CD4-positive, alpha-beta T cell treated with Interleukin-2 at 100 ng/mL for 4 hours (primary cell): Measurements from ENCODE around the gene DUSP12.
"Not testable (repeated sequence)": the region's sequence is repeated elsewhere in the genome, so short reads cannot be mapped to it uniquely, and the experiment has no call there.

Experiments used
- DNase-seq: peaks from one replicate; pipeline ENCODE4 v3.0.0-alpha.2; 2020; ENCODE audit warnings: low spot score

DUSP12 gene

DNA sequence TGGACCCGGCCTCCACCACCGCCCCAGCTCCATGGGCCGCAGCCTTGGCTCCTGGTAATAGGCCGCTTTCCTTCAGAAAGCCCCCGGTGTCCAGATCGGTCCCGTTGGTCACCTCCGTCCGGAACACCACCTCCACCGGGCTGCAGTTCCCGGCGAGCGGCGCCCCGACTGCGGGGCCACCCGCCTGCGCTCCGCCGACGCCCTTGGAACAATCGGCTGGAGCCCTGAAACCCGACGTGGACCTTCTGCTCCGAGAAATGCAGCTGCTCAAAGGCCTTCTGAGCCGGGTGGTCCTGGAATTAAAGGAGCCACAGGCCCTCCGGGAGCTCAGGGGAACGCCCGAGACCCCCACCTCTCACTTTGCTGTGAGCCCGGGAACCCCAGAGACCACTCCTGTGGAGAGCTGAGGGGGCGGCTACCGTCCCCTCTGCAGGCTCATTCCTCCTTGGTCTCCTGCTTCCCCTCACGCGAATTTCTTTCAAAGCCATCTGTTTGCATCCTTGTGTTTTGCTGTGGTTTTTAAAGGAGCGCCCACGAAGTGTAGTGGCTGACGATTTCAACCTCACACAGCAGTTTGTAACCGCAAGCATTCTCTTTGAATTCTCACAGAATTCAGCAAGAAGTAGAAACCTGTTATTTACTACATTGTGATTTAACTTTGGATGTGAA is 22.2 kb upstream of the DUSP12 start:
- peak; percentile 64 for DNase-seq

DNA sequence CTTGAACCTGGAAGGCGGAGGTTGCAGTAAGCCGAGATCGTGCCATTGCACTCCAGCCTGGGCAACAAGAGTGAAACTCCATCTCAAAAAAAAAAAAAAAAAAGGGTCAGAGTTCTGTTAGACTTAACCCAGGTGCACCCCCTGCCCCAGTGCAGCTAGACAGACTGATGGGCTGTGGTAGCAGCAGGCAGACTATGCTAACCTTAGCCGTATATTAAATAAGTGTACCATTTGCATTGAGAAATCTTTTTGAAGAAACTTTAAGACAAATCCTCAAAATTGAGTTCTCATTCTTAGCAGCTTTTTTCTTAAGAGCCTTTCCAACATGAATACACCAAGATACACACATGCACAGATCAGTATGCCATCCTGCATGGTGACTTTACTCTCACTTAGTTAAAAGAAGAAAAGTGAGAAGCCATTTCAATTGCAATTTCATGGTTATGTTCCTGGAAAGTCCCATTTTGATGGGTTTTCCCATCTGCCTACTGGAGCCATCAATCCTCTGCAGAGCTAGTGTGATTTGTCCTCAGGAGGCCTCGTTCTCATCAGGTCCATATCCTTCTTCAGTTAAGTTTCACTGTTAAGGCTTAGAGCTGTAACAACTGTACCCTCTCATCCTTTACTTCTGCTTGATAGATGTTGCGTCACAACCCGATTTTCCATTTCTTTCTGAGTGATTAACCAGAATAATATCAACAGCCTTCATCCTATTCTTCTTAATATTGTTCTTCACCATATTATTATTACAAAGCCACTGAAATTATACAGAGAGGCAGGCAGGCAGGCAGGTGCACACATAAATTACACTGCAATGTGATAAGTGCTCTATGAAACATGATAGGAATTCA is 21.0 kb upstream of the DUSP12 start:
- DNase-seq: no peak

DNA sequence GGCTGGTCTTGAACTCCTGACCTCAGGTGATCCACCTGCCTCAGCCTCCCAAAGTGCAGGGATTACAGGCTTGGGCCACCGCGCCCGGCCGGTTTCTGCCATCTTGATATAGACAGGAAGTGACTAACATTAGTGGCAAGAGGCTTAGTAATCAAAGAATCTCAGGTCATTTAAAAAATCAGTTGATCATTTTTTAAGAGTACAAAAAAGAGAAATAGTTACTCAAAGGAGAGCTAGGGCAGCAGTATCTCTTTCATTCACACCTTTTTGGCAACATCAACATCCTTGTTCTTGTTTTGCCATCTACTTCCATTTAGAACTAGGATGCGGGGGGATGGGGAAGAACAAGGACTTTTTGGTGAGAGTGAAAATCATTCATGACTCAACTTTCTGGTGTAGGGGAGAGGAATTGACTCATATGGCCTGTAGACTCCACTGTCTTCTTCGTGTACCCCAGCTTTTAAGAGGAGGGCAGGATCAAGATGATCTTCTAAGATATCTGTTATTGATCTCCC is 19.5 kb upstream of the DUSP12 start:
- peak; percentile 67 for DNase-seq

DNA sequence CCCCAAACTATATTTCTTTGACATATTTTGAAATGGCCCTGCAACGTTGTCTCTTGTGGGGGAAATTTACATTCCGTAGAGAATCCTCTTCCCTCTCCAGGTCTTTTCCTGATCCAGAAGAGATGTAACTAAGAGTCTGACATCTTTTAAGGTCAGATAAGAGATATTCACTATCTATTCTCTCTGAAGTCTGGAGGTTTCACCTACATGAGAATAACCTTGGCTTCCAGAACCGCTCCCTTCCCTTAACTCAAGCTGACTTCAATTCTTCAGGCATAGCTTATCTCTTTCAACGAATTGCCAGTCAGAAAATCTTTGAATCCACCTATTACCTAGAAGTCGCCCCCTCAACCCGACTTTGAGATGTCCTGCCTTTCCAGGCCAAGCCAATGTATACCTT is 18.3 kb upstream of the DUSP12 start:
- no peak for DNase-seq

DNA sequence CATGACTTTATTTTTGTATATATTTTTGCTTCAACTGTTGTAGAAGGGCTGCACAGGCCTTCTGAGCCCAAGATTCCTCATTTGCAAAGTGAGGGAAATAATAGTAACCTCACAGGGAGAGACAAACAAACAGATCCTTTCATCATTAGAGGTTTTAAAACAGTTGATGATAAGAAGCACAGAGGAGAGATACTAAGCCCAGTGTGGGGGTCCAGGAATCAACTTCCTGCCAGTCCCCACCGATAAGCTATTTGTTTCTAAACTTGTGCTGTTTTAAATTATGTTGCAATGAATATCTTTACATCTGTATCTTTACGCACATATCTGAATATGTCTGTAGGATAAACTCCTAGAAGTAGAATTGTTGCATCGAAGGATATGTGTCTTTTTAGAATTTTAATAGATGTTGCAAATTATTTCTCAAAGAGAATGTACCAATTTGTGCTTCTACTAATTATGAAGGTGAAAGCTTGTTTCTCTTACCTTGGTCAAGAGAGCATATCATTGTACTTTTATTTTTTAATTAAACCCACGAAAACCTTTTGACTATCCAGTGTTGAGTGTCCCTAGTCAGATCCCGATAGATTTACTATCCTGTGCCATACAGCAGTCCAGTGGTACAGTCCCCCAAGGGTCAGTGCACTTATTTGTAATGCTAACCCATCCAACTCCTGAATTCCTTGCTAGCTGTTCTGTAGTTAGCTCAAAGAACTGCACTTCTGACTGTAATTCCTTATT is 17.4 kb upstream of the DUSP12 start:
- DNase-seq: no peak

DNA sequence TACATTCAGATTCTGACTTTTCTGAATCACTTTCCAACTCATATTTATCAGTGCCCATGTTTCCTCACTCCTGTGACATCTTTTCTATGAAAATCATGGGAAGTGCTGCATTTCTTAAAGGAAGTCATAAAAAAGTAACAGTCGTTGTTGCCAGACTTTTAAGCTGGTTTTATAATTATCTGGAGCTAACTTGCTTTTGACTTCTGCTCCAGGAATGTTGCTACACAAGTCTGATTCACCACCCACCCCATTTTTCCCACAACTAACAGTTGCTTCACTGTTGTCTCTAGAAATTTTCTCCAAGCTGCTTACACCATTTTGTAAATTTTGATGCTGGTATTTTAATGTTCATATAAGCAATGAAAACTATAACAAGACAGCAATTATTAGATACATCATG is 16.1 kb upstream of the DUSP12 start:
- no peak for DNase-seq

DNA sequence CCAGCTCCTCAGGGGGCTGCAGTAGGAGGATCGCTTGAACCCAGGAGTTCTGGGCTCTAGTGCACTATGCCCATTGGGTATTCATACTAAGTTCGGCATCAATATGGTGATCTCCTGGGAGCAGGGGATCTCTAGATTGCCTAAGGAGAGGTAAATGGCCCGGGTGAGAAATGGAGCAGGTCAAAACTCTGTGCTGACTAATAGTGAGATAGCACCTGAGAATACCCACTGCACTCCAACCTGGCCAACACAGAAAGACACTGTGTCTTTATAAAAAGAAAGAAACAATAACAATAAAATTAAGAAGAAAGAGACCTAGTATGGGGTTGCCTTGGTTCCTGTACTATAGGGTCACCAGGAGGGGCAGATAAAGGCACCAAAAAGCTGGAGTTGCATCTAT is 13.7 kb upstream of the DUSP12 start:
- DNase-seq: no peak

DNA sequence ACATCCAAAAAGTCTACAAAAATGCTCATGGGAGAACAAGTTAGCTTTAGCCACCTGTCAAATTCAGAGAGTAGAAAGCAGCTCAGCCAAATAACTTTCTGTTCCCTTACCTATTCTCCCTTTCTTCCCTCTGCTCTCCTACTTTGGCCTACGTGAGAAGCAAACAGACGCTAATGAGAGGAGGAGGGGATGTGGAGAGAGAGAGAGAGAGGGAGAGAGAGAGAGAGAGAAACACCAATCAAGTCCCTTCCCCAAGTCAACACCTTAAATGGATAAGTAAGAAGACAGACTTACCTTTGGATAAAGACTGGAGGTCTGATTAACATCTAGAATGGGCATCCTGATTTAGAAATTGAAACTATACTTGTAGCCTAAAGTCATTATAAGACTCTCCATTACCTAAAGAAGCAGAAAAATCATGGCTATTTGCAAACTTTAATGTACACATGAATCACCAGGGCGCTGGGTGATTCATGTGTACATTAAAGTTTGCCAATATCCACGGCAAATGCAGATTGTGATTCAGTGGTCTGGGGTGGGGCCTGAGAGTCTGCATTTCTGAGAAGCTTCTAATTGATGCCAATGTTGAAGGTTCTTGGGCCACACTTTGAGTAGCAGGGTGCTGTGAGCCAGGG is 13.1 kb upstream of the DUSP12 start:
- peak; percentile 29 for DNase-seq

DNA sequence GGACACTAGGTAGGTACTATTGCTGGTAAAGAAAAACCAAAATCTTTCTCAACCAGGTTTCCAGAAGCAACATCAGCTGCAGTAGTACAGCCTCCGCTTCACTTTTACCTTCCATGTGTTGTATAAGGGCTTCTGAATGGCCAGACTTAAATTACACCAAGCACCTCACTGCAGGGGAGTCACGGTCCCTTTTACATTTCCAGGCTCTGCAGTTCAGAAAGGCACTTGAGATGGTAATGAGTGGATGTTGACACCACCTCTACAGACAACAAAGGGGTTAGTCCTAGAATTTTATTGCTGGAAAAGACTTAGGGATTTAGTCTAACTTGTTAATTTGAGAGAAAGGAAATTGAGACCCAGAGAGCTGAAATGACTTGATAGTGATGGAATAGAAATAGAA is 12.0 kb upstream of the DUSP12 start:
- no peak for DNase-seq

DNA sequence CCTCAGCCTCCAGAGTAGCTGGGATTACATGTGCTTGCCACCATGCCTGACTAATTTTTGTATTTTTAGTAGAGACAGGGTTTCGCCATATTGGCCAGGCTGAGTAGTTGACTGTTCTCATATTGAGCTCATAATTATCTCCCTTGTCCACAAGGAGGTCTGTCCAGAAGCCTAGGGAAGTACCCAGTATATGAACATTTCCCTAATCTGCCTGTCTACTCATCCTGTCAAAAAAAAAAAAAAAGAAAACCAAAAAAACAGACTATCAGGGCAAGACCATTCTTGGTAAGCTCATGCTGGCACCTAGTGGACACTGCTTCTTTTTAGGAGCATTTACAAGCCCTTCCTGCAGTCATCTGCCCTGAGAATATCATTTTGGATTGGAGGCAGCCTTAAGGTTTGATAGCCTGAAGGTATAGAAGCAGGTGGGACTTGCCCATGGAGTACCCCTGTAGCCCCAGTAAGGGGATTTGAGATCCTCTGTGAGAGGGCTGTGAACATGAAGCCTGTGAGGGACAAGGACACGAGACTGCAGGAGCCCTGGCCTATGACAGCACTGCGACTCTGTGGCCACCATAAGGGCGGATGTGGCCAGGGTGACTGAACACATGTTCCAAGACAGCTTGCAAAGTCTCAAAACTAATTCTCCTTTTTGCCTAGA is 10.8 kb upstream of the DUSP12 start:
- DNase-seq: peak; percentile 67

DNA sequence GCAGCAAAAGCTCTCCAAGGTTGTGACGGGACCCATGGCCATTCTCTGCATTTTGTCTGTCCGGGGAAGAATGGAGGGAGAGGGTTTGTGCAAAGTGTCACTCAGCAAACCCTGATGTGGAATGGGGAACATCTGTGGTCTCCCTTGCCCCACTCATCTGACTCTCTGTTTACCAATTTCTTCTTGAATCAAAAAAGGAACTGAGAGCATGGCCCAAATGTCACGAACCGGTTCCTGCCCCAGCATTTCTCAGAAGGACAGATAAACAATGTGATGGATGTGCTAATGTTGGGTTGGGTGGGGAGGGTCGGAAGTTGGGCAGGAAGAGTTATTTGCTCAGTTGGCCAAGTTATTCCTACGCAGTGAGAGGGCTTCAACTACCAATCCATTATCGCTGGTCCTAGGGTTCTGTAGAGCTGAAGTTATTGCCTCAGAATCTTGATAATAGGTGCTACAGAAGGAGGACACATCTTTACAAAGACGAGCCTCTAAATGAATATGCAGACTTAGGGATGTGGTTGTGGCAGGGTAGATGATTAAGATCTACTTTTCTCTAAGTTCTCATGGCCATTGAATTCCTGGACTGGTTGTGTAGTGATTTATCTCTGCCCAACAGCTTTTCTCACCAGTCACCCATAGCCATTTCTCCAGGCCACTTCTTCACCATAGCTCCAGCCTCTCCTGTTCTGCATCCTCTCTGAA is 9.6 kb upstream of the DUSP12 start:
- DNase-seq: no peak

DNA sequence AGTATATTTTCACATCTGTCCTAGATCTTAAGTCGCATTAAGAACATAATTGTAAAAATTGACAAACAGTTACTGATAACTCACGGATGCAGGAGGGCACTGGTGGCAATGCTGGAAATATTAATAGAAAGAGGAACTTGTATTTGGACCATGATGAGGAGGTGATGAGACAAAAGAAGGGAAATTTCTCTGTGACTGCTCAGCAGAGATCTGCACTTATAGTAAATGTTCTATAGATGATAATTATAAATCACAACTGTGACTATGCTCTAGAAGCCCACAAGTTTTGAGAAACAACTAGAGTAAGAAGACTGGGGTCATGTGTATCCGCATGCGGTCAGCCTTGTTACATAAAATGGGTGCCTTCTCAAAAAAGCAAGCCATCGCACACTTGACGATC is 8.7 kb upstream of the DUSP12 start:
- no peak for DNase-seq

DNA sequence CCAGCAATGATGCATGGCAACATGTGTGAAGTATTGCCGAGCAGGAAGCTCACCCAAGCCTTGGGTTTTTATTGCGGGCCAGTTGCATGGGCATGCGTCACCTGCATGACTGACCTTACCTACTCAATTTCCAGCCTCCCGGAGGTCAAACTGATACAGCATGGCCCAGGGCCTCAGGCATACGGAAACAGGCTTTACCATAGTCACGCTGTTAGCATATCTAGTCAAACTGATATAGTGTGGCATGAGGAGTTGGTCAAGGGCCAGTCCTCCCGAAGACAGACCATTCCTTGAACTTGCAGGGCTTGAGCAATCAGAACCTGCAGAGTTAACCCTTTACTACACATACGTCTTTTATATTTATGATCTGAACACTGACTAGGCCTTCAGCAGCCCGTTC is 6.4 kb upstream of the DUSP12 start:
- DNase-seq: no peak

DNA sequence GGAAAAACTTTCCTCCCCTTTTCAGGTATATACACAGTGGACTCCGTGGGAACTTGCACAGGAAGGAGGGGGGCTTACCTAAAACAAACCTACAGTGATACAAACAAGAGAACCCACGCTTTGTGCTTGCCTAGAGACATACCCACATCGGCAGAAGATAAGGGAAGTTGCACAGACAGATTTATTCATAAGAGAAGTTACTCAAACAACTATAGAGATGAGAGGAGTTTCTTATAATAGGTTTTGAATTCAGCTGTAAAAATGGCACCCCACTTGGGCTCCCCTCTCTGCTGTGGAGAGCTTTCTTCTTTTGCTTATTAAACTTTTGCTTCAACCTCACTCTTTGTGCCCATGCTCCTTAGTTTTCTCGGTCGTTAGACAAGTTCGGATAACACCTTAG is 1.8 kb upstream of the DUSP12 start:
- no peak for DNase-seq

DNA sequence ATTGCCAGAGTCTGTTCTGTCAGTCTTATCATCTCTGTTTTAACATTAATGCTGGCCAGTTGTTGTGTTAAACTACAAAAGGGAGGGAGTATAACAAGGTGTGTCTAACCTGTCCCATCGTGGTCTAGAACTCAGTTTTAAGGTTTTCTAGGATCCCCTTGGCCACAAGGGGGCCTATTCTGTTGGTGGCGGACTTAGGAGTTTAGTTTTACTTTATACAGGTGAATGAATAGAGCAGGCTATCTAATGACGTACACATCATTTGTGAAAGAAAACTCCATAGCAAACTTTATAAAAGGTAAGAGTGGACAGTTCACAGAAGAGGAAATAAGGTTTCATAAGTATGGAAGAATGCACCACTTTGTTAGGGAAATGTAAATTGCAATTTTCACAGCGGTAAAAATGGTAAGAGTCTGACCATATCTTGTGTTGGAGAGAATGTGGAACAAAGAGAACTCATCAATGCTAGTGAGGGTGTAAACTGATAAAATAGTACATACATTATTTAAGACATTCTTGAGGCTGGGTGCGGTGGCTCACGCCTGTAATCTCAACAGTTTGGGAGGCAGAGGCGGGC is 14.0 kb downstream of the DUSP12 start:
- peak; percentile 71 for DNase-seq

DNA sequence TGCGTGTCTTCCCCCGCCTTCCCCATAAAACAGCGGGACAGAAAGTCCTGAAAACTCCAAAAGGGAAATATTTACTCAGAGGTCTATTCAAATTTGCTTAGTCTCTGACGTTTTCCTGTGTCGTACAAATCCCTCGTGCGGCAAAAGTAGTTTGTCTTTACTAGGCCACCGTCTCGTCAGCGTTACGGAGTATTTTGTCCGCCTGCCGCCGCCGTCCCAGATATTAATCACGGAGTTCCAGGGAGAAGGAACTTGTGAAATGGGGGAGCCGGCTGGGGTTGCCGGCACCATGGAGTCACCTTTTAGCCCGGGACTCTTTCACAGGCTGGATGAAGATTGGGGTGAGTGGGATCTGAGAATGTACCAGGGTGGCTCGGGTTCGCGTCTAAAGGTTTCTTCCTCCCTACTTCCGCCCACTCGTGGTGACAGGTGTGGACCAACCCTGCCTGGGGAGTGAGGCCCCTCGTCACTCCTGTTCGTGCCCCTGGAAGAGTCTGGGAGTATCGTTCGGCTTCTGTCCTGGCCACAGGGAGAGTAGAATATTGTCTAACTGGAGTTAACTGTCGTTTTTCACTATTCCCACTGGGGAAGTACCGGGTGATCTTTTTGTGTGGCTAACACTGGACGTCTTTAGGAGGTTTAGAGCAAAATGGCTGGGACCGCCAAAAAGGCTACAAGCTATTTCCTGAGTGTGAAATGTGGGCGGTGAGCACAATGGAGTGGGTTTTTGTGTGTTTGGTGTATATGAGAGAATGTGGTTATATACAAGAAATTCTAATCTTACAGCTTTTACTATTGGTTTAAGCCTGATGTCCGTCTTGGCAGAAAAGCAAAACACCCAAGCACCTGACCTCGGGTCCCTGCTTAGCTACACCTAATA is 16.8 kb downstream of the DUSP12 start, which contains the start of gene ATF6:
Gene ATF6, plus strand, starts transcription at position 219 of the 880 bp plus-strand sequence. Its CDS starts 41 bp downstream, at position 260.
- peak; percentile 90 for DNase-seq

DNA sequence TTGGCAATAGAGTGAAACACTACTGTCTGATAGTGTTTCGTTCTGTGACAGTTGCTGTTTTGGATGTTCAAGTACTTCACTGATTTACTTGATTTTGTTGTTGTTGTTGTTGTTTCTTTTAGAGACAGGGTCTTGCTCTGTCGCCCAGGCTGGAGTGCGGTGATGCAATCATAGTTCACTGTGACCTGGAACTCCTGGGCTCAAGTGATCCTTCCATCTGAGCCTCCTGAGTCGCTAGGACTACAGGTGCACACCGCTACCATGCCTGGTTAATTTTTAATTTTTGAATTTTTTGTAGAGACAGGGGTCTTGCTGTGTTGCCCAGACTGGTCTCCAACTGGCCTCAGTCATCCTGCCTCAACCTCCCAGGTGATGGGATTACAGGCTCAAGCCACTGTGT is 18.9 kb downstream of the DUSP12 start:
- DNase-seq: no peak

DNA sequence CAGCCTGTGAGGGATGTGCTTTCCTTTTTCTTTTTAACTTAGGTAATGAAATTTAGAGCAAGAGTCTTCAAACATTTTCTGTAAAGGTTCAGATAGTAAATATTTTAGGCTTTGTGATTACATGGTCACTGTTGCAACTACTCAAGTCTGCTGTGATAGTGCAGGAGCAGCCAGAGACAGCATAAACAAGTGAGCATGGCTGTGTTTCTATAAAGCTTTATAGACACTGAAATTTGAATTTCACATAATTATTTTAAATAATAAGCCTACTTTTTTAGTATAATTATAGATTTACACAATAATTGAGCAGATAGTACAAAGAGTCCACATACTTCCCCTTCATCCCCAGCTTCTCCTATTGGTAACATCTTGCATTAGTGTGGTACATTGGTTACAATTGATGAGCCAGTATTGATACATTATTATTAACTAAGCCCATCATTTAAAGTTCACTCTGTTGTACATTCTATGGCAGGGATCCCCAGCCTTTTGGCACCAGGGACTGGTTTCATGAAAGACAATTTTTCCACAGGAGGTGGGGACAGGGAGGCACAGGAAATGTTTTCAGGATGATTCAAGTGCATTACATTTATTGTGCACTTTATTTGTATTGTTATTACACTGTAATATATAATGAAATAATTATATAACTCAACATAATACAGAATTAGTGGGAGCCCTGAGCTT is 19.5 kb downstream of the DUSP12 start:
- no peak for DNase-seq

DNA sequence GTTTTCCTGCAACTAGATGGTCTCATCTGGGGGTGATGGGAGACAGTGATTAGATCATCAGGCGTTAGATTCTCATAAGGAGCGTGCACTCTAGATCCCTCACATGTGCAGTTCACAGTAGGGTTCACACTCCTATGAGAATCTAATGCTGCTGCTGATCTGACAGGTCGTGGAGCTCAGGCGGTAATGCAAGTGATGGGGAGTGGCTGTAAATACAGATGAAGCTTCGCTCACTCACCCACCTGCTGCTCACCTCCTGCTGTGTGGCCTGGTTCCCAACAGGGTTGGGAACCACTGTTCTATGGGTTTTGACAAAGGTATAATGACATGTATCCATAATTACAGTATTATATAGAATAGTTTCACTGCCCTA is 20.1 kb downstream of the DUSP12 start:
- DNase-seq: not testable (repeated sequence)
